GM12874 (cell line): ENCODE results near the gene GOLGA3.
A peak's percentile ranks its signal among the peaks of the same experiment; 100 is the strongest.

Experiments used
- CTCF ChIP-seq: IDR thresholded peaks from 2 replicates; pipeline ENCODE4 v1.5.1; 2011; ENCODE audit warnings: low read depth, mild to moderate bottlenecking, control low read depth, low read length, moderate library complexity; ENCODE audit not compliant: insufficient read depth

GOLGA3 gene

GRCh38 chr12:132812631-132813305 is 15.9 kb downstream of the GOLGA3 start:
- TF ChIP-seq CTCF = no peak

DNA sequence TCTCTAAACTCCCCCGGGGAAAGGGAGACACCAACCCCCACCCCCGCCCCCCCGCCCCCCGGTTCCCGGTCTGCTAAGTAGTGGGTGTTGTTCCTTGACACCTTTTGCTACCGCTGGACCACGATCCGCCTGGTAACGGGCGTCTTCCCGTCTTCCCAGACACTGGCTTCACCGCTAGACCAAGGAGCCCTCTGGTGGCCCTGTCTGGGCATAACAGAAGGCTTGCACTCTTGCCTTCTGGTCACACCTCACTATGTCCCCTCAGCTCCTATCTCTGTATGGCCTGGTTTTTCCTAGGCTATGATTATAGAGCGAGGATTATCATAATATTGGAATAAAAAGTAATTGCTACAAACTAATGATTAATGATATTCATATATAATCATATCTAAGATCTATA is 19.3 kb downstream of the GOLGA3 start:
- TF ChIP-seq CTCF = peak; percentile 35; the same call in 1 of the 2 replicates

DNA sequence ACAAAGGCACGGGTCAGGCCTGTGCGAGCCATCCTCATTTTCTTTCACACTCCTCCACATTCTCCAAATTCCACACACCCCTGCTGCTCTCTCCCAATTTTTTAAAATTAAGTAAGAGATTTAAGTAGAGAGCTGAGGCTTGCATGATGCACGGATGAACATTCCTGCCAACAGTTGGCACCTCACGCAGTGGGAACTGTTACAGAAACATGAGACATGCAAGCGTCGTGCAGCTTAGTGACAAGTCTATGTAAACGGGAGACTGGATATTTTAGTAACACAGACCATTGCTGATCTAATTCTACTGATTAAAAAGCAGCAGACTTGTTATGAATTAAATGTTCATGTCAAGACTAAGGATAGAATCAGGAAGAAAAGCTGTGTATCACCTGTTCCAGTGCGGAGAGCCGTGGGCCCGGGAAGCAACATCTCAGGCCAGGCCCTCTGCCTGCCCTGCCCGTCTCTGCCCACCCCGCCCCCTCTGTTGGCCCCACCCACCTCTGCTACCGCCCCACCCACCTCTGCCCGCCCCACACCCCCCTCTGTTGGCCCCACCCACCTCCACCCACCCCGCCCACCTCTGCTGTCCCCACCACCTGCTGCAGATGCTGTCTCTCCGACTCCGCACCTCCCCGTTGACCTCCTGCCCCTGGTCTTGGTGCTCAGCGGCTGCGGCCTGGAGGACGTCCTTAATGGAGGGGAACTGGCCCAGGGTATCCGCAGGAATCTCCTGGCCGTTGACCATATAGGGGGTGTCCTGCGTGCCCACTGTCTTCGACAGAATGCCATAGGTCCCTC is 21.2 kb downstream of the GOLGA3 start:
- TF ChIP-seq CTCF = no peak

DNA sequence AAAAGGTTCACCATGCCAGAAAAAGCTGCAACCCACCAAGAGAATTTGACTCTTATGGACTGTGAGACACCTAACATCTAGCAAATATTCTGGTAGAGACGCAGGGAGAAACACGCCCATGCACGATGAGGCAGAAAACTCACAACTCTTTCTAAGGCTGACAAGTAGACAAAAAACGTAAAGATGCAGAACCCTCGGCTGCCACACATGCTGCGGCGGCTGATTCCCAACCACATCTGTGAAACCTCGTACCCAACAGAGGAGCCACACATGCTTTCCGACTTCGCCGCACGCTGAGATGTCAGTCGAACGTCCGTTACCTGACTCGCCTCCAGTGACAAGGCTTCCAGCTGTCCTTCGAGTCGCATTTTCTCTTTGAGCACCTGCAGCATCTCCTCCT is 21.8 kb downstream of the GOLGA3 start:
- no peak for TF ChIP-seq CTCF

DNA sequence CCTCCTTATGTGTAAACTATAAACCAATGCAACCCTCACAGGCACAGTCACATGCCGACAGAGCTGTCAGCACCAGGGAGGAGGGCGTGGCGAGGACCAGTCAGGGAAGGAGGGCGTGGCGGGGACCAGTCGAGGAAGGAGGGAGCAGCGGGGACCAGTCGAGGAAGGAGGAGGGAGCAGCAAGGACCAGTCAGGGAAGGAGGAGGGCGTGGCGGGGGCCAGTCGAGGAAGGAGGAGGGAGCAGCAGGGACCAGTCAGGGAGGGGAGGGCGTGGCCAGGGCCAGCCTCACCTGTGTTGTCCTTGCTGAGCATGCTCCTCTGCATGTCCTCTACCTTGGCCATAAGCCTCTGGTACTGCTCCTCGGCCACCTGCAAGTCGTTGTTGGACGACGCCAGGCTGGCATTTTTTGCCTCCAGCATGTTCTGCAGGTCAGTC is 24.2 kb downstream of the GOLGA3 start:
- no peak for TF ChIP-seq CTCF

GRCh38 chr12:132803888-132804287 is 24.8 kb downstream of the GOLGA3 start:
- TF ChIP-seq CTCF = no peak

DNA sequence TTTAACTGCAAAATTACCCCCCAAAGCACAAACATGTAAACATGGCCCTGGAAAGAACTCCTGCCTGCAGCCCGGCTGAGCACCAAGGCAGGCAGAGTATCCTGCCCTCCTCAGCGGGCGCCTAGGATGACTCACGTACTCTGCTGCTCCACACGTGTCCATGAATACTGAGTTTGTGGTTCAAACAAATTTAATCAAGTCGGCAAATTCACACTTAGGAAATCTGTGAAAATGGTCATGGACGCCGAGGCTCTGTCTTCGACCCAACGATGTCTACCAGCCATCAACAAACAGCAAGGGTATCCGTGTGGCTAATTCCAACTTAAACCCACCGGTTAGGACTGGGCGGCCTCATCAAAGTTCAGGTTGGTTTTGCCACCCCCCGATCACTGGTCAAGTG is 25.5 kb downstream of the GOLGA3 start:
- no peak for TF ChIP-seq CTCF
